Right lobe of liver (tissue), 4 donors: ENCODE results near the gene GLYATL3.

ENCODE experiments used
- POLR2A ChIP-seq: fragments of 450-650 bp; IDR thresholded peaks from one replicate; pipeline ENCODE4 v1.6.1; 2017; ENCODE audit warnings: antibody characterized with exemption, mild to moderate bottlenecking
- TF ChIP-seq, protein P1 (sequence below), 4 donors: fragments of 200-600 bp in 3 of 4; fragments of 450-650 bp in 1 of 4; IDR thresholded peaks; one replicate each; pipeline versions ENCODE4 v1.5.1 to v1.8.0; 2016 to 2022; ENCODE audit warnings: antibody characterized with exemption in 4 of 4, mild to moderate bottlenecking in 2 of 4
- donor health status: DM: no; HTN: no; CAD: no.
- donor health status: DM: no; HTN: no; CAD: no.
- donor health status: DM: no; HTN: yes; CAD: no.

DNA sequence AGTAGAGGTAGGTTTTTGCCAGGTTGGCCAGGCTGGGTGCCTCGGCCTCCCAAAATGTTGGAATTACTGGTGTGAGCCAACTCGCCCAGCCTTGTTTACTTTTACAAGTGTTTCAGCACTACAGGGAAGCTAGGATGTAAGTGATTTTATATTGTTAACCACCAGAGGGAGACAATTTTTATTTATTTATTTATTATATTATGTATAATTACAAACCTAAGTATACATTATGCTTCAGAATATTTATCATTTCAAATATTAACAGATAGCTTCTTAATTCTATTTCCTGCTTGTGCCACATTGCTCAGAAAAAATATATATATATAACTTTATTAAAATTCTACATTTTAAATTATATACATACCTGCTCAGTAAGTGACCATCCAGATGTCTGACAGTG, 46.5 kb upstream of the GLYATL3 start:
- TF ChIP-seq, protein P1, sequence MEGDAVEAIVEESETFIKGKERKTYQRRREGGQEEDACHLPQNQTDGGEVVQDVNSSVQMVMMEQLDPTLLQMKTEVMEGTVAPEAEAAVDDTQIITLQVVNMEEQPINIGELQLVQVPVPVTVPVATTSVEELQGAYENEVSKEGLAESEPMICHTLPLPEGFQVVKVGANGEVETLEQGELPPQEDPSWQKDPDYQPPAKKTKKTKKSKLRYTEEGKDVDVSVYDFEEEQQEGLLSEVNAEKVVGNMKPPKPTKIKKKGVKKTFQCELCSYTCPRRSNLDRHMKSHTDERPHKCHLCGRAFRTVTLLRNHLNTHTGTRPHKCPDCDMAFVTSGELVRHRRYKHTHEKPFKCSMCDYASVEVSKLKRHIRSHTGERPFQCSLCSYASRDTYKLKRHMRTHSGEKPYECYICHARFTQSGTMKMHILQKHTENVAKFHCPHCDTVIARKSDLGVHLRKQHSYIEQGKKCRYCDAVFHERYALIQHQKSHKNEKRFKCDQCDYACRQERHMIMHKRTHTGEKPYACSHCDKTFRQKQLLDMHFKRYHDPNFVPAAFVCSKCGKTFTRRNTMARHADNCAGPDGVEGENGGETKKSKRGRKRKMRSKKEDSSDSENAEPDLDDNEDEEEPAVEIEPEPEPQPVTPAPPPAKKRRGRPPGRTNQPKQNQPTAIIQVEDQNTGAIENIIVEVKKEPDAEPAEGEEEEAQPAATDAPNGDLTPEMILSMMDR (IDR thresholded peaks at IDR 0.05) = peak in 3 of 4 donors; percentile 35 to 45 (median 40)
- TF ChIP-seq POLR2A = no peak
